Measurements from ENCODE around the gene CCDC30.
A peak's percentile ranks its signal among the peaks of the same experiment; 100 is the strongest.
"Not testable (repeated sequence)": the region's sequence is repeated elsewhere in the genome, so short reads cannot be mapped to it uniquely, and the experiment has no call there.

Gene CCDC30

DNA sequence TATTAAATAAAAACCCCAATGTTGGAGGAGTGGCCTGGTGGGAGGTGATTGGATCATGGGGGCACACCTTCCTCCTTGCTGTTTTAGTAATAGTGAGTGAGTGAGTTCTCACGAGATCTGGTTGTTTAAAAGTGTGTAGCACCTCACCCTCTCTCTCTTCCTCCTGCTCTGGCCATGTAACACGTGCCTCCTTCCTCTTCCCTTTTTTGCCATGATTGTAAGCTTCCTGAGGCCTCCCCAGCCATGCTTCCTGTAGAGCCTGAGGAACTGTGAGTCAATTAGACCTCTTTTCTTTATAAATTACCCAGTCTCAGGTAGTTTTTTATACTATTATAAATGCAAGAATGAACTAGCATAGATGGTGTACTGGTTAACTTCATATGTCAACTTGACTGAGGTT is 68.0 kb downstream of the CCDC30 start:
- DNase-seq, result no peak

GRCh38 chr1:42533101-42533863 is 70.2 kb downstream of the CCDC30 start:
- DNase-seq, result no peak

DNA sequence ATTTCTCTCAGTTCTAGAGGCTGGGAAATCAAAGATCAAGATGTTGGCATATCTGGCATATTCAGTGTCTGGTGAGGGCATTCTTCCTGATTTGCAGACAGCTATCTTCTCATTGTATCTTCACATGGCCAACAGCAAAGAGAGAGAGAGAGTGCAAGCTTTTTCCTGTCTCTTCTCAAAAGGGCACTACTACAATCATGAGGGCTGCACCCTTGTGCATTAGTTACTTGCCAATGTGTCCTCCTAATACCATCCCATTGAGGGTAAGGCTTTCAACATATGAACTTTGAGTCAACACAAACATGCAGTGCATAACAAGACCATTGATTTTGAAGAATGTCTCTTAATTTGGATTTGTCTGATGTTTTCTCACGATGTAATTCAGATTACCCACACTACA is 78.0 kb downstream of the CCDC30 start:
- DNase-seq, result no peak

GRCh38 chr1:42551180-42551579 is 88.1 kb downstream of the CCDC30 start:
- DNase-seq, result no peak

- no peak for DNase-seq
Measured at GRCh38 chr1:42551590-42551989, 88.5 kb downstream of the CCDC30 start.

DNA sequence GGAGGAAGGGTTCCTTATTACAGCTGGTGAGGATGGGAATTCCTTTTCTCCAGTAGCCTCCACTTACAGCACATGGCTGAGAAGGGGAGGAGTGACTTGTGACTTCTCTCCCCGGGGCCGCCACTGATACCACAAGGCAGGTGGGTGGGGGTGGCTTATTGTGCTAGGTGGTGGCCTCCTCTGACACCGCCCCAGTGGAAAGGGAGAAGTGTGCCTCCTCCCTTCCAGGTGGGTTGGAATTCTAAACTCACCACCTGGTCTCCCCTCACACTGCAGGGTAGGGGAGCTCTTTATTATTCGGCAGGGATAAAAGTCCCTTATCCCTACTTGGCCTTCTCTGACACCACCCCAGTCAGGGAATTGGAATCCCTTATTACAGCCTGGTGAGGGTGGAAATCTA is 89.5 kb downstream of the CCDC30 start:
- no peak for DNase-seq

- DNase-seq, result no peak
Measured at GRCh38 chr1:42557230-42557851, 94.3 kb downstream of the CCDC30 start.

DNA sequence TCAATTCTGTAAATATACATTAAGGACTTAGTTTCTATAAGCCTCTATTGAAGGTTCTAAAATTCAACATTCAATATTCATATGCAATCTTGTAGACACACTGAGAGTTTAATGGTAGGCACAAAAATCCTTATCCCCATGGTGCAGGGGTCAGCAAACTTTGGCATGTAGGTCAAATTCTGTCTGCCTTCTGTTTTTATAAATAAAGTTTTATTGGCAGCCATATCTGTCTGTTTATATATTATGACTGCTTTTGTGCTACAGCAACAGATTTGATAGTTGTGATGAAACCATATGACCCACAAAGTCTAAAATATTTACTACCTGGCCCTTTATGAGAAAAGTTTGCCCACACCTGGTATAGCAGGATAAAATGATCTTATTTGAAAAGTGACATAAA is 104.0 kb downstream of the CCDC30 start:
- DNase-seq, result no peak

GRCh38 chr1:42576935-42577334 is 113.8 kb downstream of the CCDC30 start:
- no peak for DNase-seq

DNA sequence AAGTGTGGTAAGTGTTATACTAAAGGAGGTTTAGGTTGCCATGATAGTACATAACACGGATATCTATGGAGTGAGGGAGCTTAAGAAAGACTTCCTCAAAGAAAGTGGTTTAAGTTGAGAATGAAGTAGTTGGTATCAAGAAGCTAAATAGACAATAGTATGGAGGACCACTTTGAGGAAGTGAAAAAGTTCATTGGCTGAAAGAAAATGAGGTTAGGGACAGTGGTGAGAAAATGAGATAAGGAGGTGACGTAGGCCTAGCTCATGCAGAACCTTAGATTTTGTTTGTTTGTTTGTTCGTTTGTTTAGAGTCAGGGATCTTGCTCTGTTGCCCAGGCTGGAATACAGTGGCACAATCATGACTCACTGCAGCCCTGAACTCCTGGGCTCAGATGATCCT is 122.9 kb downstream of the CCDC30 start:
- no peak for DNase-seq

- no peak for DNase-seq
Measured at GRCh38 chr1:42587753-42588152, 124.7 kb downstream of the CCDC30 start.

DNA sequence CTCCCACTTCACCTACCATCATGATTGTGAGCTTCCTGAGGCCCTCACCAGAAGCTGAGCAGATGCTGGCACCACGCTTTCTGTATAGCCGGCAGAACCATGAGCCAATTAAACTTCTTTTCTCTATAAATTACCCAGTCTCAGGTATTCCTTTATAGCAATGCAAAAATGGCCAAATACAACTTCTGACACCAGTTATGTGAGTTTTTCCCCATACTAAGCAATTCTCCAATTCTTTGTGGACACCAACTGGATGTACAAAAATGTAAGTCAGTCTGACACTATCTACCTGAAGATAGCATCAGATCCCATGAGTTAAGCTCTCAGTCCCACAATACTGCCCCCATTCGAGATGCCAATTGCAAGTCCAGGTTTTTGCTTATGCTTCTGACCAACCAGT is 129.7 kb downstream of the CCDC30 start:
- no peak for DNase-seq

GRCh38 chr1:42593486-42594100 is 130.5 kb downstream of the CCDC30 start:
- DNase-seq, result no peak

GRCh38 chr1:42601472-42601871 is 138.4 kb downstream of the CCDC30 start:
- no peak for DNase-seq

GRCh38 chr1:42613803-42614131 is 150.7 kb downstream of the CCDC30 start:
- DNase-seq, result no peak

DNA sequence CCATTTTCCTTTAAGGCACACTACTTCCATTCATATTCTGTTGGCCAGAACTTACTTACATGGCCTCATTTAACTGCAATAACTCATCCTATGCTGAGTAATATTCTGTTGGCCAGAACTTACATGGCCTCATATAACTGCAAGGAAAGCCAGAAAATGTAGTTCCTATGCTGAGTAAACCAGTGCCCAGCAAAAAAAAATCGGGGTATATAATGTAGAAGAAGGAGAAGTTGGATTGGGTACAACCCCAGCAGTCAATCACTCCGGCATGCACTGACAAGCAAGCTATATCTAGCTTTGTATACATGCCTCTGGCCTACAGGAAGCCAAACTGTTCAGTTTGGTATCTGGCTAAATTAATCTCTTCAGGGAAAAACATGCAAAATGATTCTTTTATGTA is 155.8 kb downstream of the CCDC30 start:
- no peak for DNase-seq

DNA sequence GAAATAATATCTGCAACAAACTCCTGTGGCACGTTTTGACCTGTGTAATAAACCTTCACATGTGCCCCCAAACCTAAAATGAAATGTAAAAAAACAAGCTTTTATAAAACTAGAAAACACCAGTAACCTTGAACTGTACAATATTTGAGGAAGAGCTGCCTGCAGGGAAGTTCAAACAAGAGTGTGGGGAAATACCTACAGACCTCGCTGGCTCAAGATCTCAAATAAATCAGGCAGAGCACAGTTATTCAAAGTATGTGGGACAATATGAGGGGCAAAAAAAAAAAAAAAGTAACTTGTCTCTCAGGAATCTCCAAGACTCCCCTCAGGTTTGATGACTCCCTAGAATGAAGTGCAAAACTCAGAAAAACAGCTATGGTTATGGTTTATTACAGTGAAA is 157.2 kb downstream of the CCDC30 start:
- no peak for DNase-seq

DNA sequence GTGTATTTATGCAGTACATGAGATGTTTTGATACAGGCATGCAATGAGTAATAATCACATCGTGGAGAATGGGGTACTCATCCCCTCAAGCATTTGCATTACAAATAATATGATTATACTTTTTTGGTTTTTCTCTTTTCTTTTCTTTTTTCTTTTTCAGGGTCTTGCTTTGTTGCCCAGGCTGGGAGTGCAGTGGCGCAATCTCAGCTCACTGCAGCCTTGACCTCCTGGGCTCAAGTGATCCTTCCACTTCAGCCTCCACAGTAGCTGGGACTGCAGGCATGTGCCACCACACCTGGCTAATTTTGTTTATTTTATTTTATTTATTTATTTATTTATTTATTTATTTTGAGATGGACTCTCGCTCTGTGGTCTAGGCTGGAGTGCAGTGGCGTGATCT is 158.1 kb downstream of the CCDC30 start:
- not testable (repeated sequence) for DNase-seq

DNA sequence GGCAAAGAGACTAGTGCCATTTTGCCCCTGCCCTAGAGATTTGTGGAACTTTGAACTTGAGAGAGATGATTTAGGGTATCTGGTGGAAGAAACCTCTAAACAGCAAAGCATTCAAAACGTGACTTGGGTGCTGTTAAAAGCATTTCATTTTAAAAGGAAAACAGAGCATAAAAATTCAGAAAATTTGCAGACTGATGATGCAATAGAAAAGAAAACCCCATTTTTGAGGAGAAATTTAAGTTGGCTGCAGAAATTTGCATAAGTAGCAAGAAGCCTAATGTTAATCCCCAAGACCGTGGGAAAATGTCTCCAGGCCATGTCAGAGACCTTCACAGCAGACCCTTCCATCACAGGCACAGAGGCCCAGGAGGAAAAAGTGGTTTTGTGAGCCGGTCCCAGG is 164.1 kb downstream of the CCDC30 start:
- DNase-seq, result not testable (repeated sequence)

DNA sequence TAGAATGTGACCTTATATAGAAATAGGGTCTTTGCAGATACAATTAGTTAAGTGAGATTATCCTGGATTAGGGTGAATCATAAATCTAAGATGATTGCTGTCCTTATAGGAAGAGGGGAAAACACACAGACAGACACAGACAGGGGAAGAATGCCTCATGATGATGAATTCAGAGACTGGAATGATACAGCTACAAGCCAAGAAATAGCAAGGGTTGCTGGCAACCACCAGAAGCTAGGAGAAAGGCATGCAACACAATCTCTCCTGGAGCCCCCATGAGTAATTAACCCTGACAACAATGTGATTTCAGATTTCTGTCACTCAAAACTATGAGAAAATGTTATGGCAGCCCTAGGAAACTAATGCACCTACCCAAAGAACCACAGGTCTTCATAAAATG is 176.0 kb downstream of the CCDC30 start:
- DNase-seq, result no peak

GRCh38 chr1:42646056-42646455 is 183.0 kb downstream of the CCDC30 start:
- no peak for DNase-seq

- DNase-seq, result no peak
Measured at GRCh38 chr1:42657201-42657600, 194.1 kb downstream of the CCDC30 start.

GRCh38 chr1:42657981-42658876 is 195.1 kb downstream of the CCDC30 start, which contains the start of gene PPIH:
Gene PPIH (plus strand): TSS chr1:42658423. CDS start chr1:42658447, 24 bp downstream.
- peak; percentile 89 for DNase-seq
